HepG2 (cell line): ENCODE data around the gene HJURP. TPM values are rescaled to one million over a fixed set of nuclear protein-coding genes. Genes with fewer than 3 reads are reported as not detected.

Source experiments
- ATAC-seq: fragments of 200-7000 bp; cut with Tn5 transposase; 3 replicates; pipeline ENCODE4 v1.9.1; 2020; ENCODE audit warnings: mild to moderate bottlenecking, moderate library complexity
- BruUV-seq: library from RNA; stranded (reverse); fragments of 400-500 nt; replicated peaks from 2 replicates; lab custom pipeline; 2021; lab: Mats Ljungman, UMichigan
- CTCF ChIA-PET: fragments of 300-600 bp; formaldehyde crosslinking; extraction: SDS; loops from one replicate; lab custom pipeline; 2021; ENCODE audit warnings: low total read pairs, inconsistent platforms, low intra/inter-chr PET ratio; lab: Yijun Ruan, JAX
- POLR2A ChIA-PET: fragments of 350-600 bp; sonication (Branson Sonifier 250); formaldehyde crosslinking; loops from one replicate; lab custom pipeline; 2020; ENCODE audit warnings: antibody characterized with exemption, inconsistent platforms; lab: Yijun Ruan, JAX
- DNase-seq: peaks from one replicate; pipeline ENCODE4 v3.0.0-alpha.2; 2015; ENCODE audit warnings: low spot score
- FAIRE-seq: peaks from 3 replicates; lab custom pipeline; 2011; peaks lifted over from hg19 to GRCh38; lab: Jason Lieb, UNC
- H2AFZ ChIP-seq: one replicate; pipeline ENCODE4 v1.6.1; 2011; ENCODE audit warnings: low read length, inconsistent platforms
- H3K27ac ChIP-seq: fragments of 300-600 bp; 3 replicates; pipeline ENCODE4 v1.8.0; 2011; ENCODE audit warnings: mixed run types, mild to moderate bottlenecking, mixed read lengths, low read length, inconsistent platforms; ENCODE audit not compliant: insufficient read depth; ENCODE audit errors: extremely low read length
- H3K27me3 ChIP-seq, 2 experiments: fragments of 200-600 bp in 1 of 2; 2 replicates in 1 of 2; 3 replicates in 1 of 2; pipeline versions ENCODE4 v1.6.0 to v1.8.0; 2011; ENCODE audit warnings: low read length in 2 of 2, mild to moderate bottlenecking in 2 of 2, moderate library complexity in 2 of 2, inconsistent platforms in 1 of 2; ENCODE audit not compliant: insufficient read depth in 2 of 2, control insufficient read depth in 1 of 2
- H3K36me3 ChIP-seq, 2 experiments: fragments of 200-600 bp in 1 of 2; replicated peaks in 1 of 2; 2 replicates in 1 of 2; 3 replicates in 1 of 2; pipeline versions ENCODE4 v1.5.1 to v1.8.0; 2011; ENCODE audit warnings: low read length in 2 of 2, inconsistent platforms in 1 of 2; ENCODE audit not compliant: insufficient read depth in 2 of 2, control insufficient read depth in 1 of 2
- H3K4me1 ChIP-seq: 2 replicates; pipeline ENCODE4 v1.5.1; 2012; ENCODE audit warnings: low read length, inconsistent platforms; ENCODE audit not compliant: insufficient read depth
- H3K4me2 ChIP-seq: 2 replicates; pipeline ENCODE4 v1.6.0; 2011; ENCODE audit warnings: low read depth, low read length, inconsistent platforms
- H3K4me3 ChIP-seq, 3 experiments: fragments of 200-600 bp in 1 of 3; sonication (generic), shearing (Covaris generic) in 1 of 3; replicated peaks in 1 of 3; 2 replicates each; pipeline ENCODE4 v1.5.1; 2011 to 2016; ENCODE audit warnings: low read length in 3 of 3, inconsistent platforms in 2 of 3, low read depth in 2 of 3, mild to moderate bottlenecking in 2 of 3, control low read depth in 1 of 3, mixed read lengths in 1 of 3; ENCODE audit not compliant: insufficient read depth in 1 of 3
- H3K79me2 ChIP-seq: one replicate; pipeline ENCODE4 v1.6.1; 2011; ENCODE audit warnings: low read length, inconsistent platforms; ENCODE audit not compliant: insufficient read depth
- H3K9ac ChIP-seq: 2 replicates; pipeline ENCODE4 v1.6.0; 2011; ENCODE audit warnings: mild to moderate bottlenecking, low read depth, low read length, inconsistent platforms; ENCODE audit not compliant: insufficient read depth
- H3K9me3 ChIP-seq: 2 replicates; pipeline ENCODE4 v1.5.1; 2012; ENCODE audit warnings: mild to moderate bottlenecking, low read length
- H4K20me1 ChIP-seq: 2 replicates; pipeline ENCODE4 v1.6.0; 2011; ENCODE audit warnings: inconsistent platforms, mild to moderate bottlenecking, low read length, moderate library complexity; ENCODE audit not compliant: insufficient read depth
- ATF4 ChIP-seq, 2 experiments: fragments of 450-650 bp in 1 of 2; sonication (generic) in 1 of 2; formaldehyde crosslinking; IDR thresholded peaks; 2 replicates each; pipeline versions ENCODE4 v1.5.0 to v1.8.0; 2020 to 2022; ENCODE audit warnings: mild to moderate bottlenecking in 1 of 2, missing genetic modification reagents in 1 of 2
- ATF6 ChIP-seq: sonication (generic); formaldehyde crosslinking; conservative IDR thresholded peaks from 2 replicates; pipeline ENCODE4 v1.4.0; 2020; ENCODE audit warnings: missing genetic modification reagents
- ATF7-NPFF ChIP-seq: sonication (generic); formaldehyde crosslinking; IDR thresholded peaks from 2 replicates; pipeline ENCODE4 v1.8.1; 2023; ENCODE audit warnings: mild to moderate bottlenecking, low read depth, missing genetic modification reagents, moderate library complexity
- CREB1 ChIP-seq, 2 experiments: fragments of 450-650 bp in 1 of 2; IDR thresholded peaks; 2 replicates each; pipeline ENCODE4 v1.6.1; 2016 to 2017; ENCODE audit warnings: control low read depth in 1 of 2, mild to moderate bottlenecking in 1 of 2, missing compliant biosample characterization in 1 of 2, missing genetic modification characterization in 1 of 2
- ETS1 ChIP-seq: sonication (generic); formaldehyde crosslinking; IDR thresholded peaks from 2 replicates; pipeline ENCODE4 v1.4.0; 2020; ENCODE audit warnings: missing genetic modification reagents
- HNRNPH1 ChIP-seq: fragments of 200-400 bp; formaldehyde crosslinking; optimal IDR thresholded peaks from 2 replicates; pipeline ENCODE3; 2017; ENCODE audit warnings: mild to moderate bottlenecking, low read depth, low read length
- RFX5 ChIP-seq: IDR thresholded peaks from 2 replicates; pipeline ENCODE4 v1.6.1; 2011; ENCODE audit warnings: low read depth, low read length, improper control_type of control experiment
- SATB2 ChIP-seq: sonication (generic); formaldehyde crosslinking; IDR thresholded peaks from 2 replicates; pipeline ENCODE4 v1.5.0; 2020; ENCODE audit warnings: missing genetic modification reagents
- SIX1 ChIP-seq: sonication (generic); formaldehyde crosslinking; IDR thresholded peaks from 2 replicates; pipeline ENCODE4 v1.4.0; 2020; ENCODE audit warnings: missing genetic modification reagents, borderline replicate concordance
- SPEN ChIP-seq: sonication (generic); formaldehyde crosslinking; IDR thresholded peaks from 2 replicates; pipeline ENCODE4 v1.5.1; 2020; ENCODE audit warnings: low read depth, mild to moderate bottlenecking, missing genetic modification reagents
- TBL1XR1 ChIP-seq: fragments of 150-350 bp; IDR thresholded peaks from 2 replicates; pipeline ENCODE4 v1.6.1; 2014; ENCODE audit warnings: borderline replicate concordance, low read length; ENCODE audit not compliant: partially characterized antibody
- TOE1 ChIP-seq: sonication (generic); formaldehyde crosslinking; IDR thresholded peaks from 2 replicates; pipeline ENCODE4 v1.4.0; 2020; ENCODE audit warnings: mild to moderate bottlenecking, missing genetic modification reagents
- ZNF326 ChIP-seq: sonication (generic); formaldehyde crosslinking; IDR thresholded peaks from 2 replicates; pipeline ENCODE4 v1.4.0; 2020; ENCODE audit warnings: missing genetic modification reagents, borderline replicate concordance
- ZNF414 ChIP-seq: sonication (generic); formaldehyde crosslinking; IDR thresholded peaks from 2 replicates; pipeline ENCODE4 v1.5.0; 2020; ENCODE audit warnings: missing genetic modification reagents
- WGBS: methylation state at CpG from one replicate; pipeline ENCODE4 v1.1.6; 2017; ENCODE audit warnings: low lambda C conversion rate; 5-methylcytosine and 5-hydroxymethylcytosine counted together
- in situ Hi-C: cut with HindIII; loops from 2 replicates; pipeline ENCODE4 v1.10.0; 2017; ENCODE audit warnings: low pct_unique_long_range_greater_than_20kb; ENCODE audit not compliant: extremely low pct_ligation_motif_present
- intact Hi-C: fragments of 100-400 bp; cut with micrococcal nuclease; formaldehyde crosslinking; loops from one replicate; pipeline ENCODE4 v1.10.0; 2022; ENCODE audit not compliant: unreplicated experiment
- polyA plus RNA-seq, 8 experiments: library from polyadenylated mRNA; depleted of rRNA in 3 of 8; stranded (reverse) in 7 of 8; unstranded in 1 of 8; fragments of >200 nt; fragmentation: Illumina TruSeq in 4 of 8; extraction: Trizol in 4 of 8; gene quantifications; 2 replicates each; pipeline versions ENCODE4 v1.2.1 to v1.2.3, GENCODE V29; 2011 to 2016; ENCODE audit warnings: low read depth in 4 of 8, missing spikeins in 1 of 8, mixed read lengths in 1 of 8; ENCODE audit not compliant: insufficient read depth in 1 of 8
- total RNA-seq, 5 experiments: library from RNA; depleted of rRNA; stranded (reverse); fragments of >200 nt; fragmentation: Illumina TruSeq; extraction: Trizol; gene quantifications; 2 replicates each; pipeline ENCODE4 v1.2.3, GENCODE V29; 2016; ENCODE audit warnings: low read depth in 1 of 5

HJURP gene
- total and polyA plus RNA-seq, 2 of the 13 experiments (the other 11 are each of a cell fraction or from before 2014, with no cell fraction given): 36.3 to 43.9 TPM

GRCh38 chr2:233817361-233817911 lies 36.9 kb downstream of the HJURP start:
- no TSS peak for BruUV-seq
- FAIRE-seq (no peak), ATAC-seq (peak; percentile 18), DNase-seq (no peak)
- H2AFZ ChIP-seq: no peak overlapping the region
- peaks cover 23% of the 10 kb centered on the region for H3K4me1 ChIP-seq
- CTCF ChIA-PET: no interaction called here
- no peaks in the 10 kb centered on the region for H3K9me3 ChIP-seq
- peaks cover 7 to 36% of the 10 kb centered on the region in 2 experiments; a peak in 4 of 5 replicates for H3K27me3 ChIP-seq
- in situ Hi-C loops: no loop called here
- TF ChIP-seq ATF7-NPFF (CRISPR knock-in tag): no peak
- no peak for TF ChIP-seq TOE1 (CRISPR knock-in tag)
- no peak for TF ChIP-seq RFX5
- no peak for TF ChIP-seq CREB1 (IDR thresholded peaks at IDR 0.05)
- TF ChIP-seq CREB1 (CRISPR knock-in tag; IDR thresholded peaks at IDR 0.05): no peak
- no peak for TF ChIP-seq ZNF326 (CRISPR knock-in tag)
- no peak for TF ChIP-seq TBL1XR1
- TF ChIP-seq ETS1 (CRISPR knock-in tag): no peak
- no peaks in the 10 kb centered on the region for H4K20me1 ChIP-seq
- no peaks in the 10 kb centered on the region for H3K36me3 ChIP-seq
- POLR2A ChIA-PET: no interaction called here
- intact Hi-C loops: no loop called here
- H3K4me2 ChIP-seq: no peak overlapping the region
- H3K9ac ChIP-seq: no peak overlapping the region
- H3K27ac ChIP-seq: no peak overlapping the region
- no peaks in the 10 kb centered on the region for H3K79me2 ChIP-seq
- 63% methylated on average over 3 of the region's 3 CpGs for WGBS
- no peak overlapping the region for H3K4me3 ChIP-seq

- in situ Hi-C loops (no loop called here), intact Hi-C loops (no loop called here)
- DNase-seq (no peak), ATAC-seq (no peak), FAIRE-seq (no peak)
- Histone ChIP-seq H3K4me1 (peaks cover 23% of the 10 kb centered on the region), H3K79me2 (no peaks in the 10 kb centered on the region), H4K20me1 (no peaks in the 10 kb centered on the region), H3K4me3 (no peak overlapping the region), H3K36me3 (no peaks in the 10 kb centered on the region), H3K27ac (no peak overlapping the region), H3K9me3 (no peaks in the 10 kb centered on the region), H3K4me2 (no peak overlapping the region), H2AFZ (no peak overlapping the region), H3K9ac (no peak overlapping the region), H3K27me3 (peaks cover 7 to 34% of the 10 kb centered on the region in 2 experiments; a peak in 4 of 5 replicates)
- WGBS: 31% methylated on average over 4 of the region's 4 CpGs
- POLR2A ChIA-PET: no interaction called here
- CTCF ChIA-PET: no interaction called here
- no TSS peak for BruUV-seq
- no peak for TF ChIP-seq HNRNPH1
- no peak for TF ChIP-seq ZNF414 (CRISPR knock-in tag)
- no peak for TF ChIP-seq SATB2 (CRISPR knock-in tag)
- TF ChIP-seq SIX1 (CRISPR knock-in tag): no peak
- TF ChIP-seq ATF6 (CRISPR knock-in tag): no peak
- TF ChIP-seq ATF4 (CRISPR knock-in tag; IDR thresholded peaks at IDR 0.05): no peak
- no peak for TF ChIP-seq SPEN (CRISPR knock-in tag)
Measured at GRCh38 chr2:233816771-233817170, 37.6 kb downstream of the HJURP start.
